ENCODE results near the gene DCC.

Gene DCC

GRCh38 chr18:52510139-52510538, 170.1 kb downstream of the DCC start:
- no peak for DNase-seq

- DNase-seq, result no peak
These were observed 178.1 kb downstream of the DCC start for GRCh38 chr18:52518086-52518485.

- no peak for DNase-seq
These were observed 179.0 kb downstream of the DCC start for GRCh38 chr18:52519021-52519420.

- no peak for DNase-seq
These were observed 183.6 kb downstream of the DCC start for GRCh38 chr18:52523566-52523965.

GRCh38 chr18:52531836-52532235, 191.8 kb downstream of the DCC start:
- no peak for DNase-seq

GRCh38 chr18:52536039-52536438, 196.0 kb downstream of the DCC start:
- DNase-seq, result no peak

GRCh38 chr18:52537261-52537660, 197.3 kb downstream of the DCC start:
- DNase-seq, result no peak

- no peak for DNase-seq
These were observed 201.1 kb downstream of the DCC start for GRCh38 chr18:52541056-52541455.

GRCh38 chr18:52544086-52544485, 204.1 kb downstream of the DCC start:
- DNase-seq, result no peak

GRCh38 chr18:52546686-52547346, 206.8 kb downstream of the DCC start:
- no peak for DNase-seq

- no peak for DNase-seq
These were observed 213.4 kb downstream of the DCC start for GRCh38 chr18:52553441-52553840.

GRCh38 chr18:52554180-52554579, 214.2 kb downstream of the DCC start:
- DNase-seq, result no peak

GRCh38 chr18:52567360-52567759, 227.4 kb downstream of the DCC start:
- no peak for DNase-seq

GRCh38 chr18:52569492-52569891, 229.5 kb downstream of the DCC start:
- no peak for DNase-seq

- DNase-seq, result no peak
These were observed 231.0 kb downstream of the DCC start for GRCh38 chr18:52570975-52571374.

- no peak for DNase-seq
These were observed 232.3 kb downstream of the DCC start for GRCh38 chr18:52572036-52573000.

GRCh38 chr18:52577795-52578194, 237.8 kb downstream of the DCC start:
- DNase-seq, result no peak

GRCh38 chr18:52582061-52582460, 242.1 kb downstream of the DCC start:
- no peak for DNase-seq

GRCh38 chr18:52582516-52582915, 242.5 kb downstream of the DCC start:
- no peak for DNase-seq

GRCh38 chr18:52588931-52589330, 248.9 kb downstream of the DCC start:
- no peak for DNase-seq

- no peak for DNase-seq
These were observed 256.9 kb downstream of the DCC start for GRCh38 chr18:52596748-52597435.

GRCh38 chr18:52598921-52599320, 258.9 kb downstream of the DCC start:
- DNase-seq, result no peak

GRCh38 chr18:52602820-52603219, 262.8 kb downstream of the DCC start:
- DNase-seq, result no peak

- no peak for DNase-seq
These were observed 265.3 kb downstream of the DCC start for GRCh38 chr18:52605345-52605744.

Data from hematopoietic multipotent progenitor cell treated with erythropoietin and hydrocortisone succinate and interleukin-3 and kit ligand, for 6 days (in vitro differentiated cells).